ENCODE data around the gene PRMT1.

PRMT1 gene

GRCh38 chr19:49713236-49713845 is 36.3 kb downstream of the PRMT1 start:
- H3K4me2 ChIP-seq (ENCODE audit: low read length): no peak overlapping the region
- peaks cover 4% of the 10 kb centered on the region; the same call in 1 of the 2 replicates for H3K27me3 ChIP-seq (ENCODE audit: insufficient read depth, low read length)
- no peaks in the 10 kb centered on the region for H3K36me3 ChIP-seq (ENCODE audit: insufficient read depth, low read length)
- H3K27ac ChIP-seq (ENCODE audit: low read depth, low read length, poor library complexity, severe bottlenecking): no peak overlapping the region
- no peaks in the 10 kb centered on the region for H3F3A ChIP-seq (ENCODE audit: insufficient read depth, low read length)
- no peak overlapping the region for H3K9ac ChIP-seq (ENCODE audit: low read length)
- no peaks in the 10 kb centered on the region for H3K4me1 ChIP-seq (ENCODE audit: insufficient read depth, low read length, severe bottlenecking)
- H3K4me3 ChIP-seq (ENCODE audit: low read depth, low read length, poor library complexity, severe bottlenecking): no peak overlapping the region
- no peaks in the 10 kb centered on the region for H3K9me3 ChIP-seq (ENCODE audit: low read length)
- no peaks in the 10 kb centered on the region for H4K20me1 ChIP-seq (ENCODE audit: insufficient read depth, low read length)
- TF ChIP-seq EZH2 (IDR thresholded peaks at IDR 0.05; ENCODE audit: borderline replicate concordance, low read length) (no peak), CTCF (IDR thresholded peaks at IDR 0.05; ENCODE audit: low read length) (no peak)
- no peaks in the 10 kb centered on the region for H3K79me2 ChIP-seq (ENCODE audit: insufficient read depth, low read length)
- no peak overlapping the region for H2AFZ ChIP-seq (ENCODE audit: low read length)
- H3K9me2 ChIP-seq (ENCODE audit: low read depth, low read length): no peaks in the 10 kb centered on the region

DNA sequence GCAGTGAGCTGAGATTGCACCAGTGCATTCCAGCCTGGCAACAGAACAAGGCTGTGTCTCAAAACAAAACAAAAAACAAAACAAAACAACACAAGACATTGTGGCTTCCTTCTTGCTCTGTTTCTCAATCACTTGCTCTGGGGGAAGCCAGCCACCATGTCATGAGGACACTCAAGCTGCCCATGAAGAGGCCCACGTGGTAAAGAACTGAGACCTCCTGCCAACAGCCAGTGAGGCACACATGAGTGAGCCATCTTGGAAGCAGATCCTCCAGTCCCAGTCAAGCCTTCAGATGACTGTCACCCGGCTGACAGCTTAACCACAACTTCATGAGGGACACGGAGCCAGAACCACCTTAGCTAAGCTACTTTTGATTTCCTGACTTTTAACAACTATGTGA is 39.1 kb downstream of the PRMT1 start:
- Histone ChIP-seq H3K4me1 (ENCODE audit: insufficient read depth, low read length, severe bottlenecking) (no peaks in the 10 kb centered on the region), H3K4me2 (ENCODE audit: low read length) (no peak overlapping the region), H2AFZ (ENCODE audit: low read length) (0 out of 2 replicates have a peak overlapping the region, but pooled peaks have one; percentile 78), H3K9me3 (ENCODE audit: low read length) (no peaks in the 10 kb centered on the region), H3F3A (ENCODE audit: insufficient read depth, low read length) (no peaks in the 10 kb centered on the region), H3K9me2 (ENCODE audit: low read depth, low read length) (no peaks in the 10 kb centered on the region), H4K20me1 (ENCODE audit: insufficient read depth, low read length) (no peaks in the 10 kb centered on the region), H3K4me3 (ENCODE audit: low read depth, low read length, poor library complexity, severe bottlenecking) (no peak overlapping the region), H3K79me2 (ENCODE audit: insufficient read depth, low read length) (no peaks in the 10 kb centered on the region), H3K27me3 (ENCODE audit: insufficient read depth, low read length) (no peaks in the 10 kb centered on the region), H3K27ac (ENCODE audit: low read depth, low read length, poor library complexity, severe bottlenecking) (no peak overlapping the region), H3K36me3 (ENCODE audit: insufficient read depth, low read length) (no peaks in the 10 kb centered on the region), H3K9ac (ENCODE audit: low read length) (no peak overlapping the region)
- TF ChIP-seq CTCF (IDR thresholded peaks at IDR 0.05; ENCODE audit: low read length): no peak
- no peak for TF ChIP-seq EZH2 (IDR thresholded peaks at IDR 0.05; ENCODE audit: borderline replicate concordance, low read length)

- no peaks in the 10 kb centered on the region for H4K20me1 ChIP-seq (ENCODE audit: insufficient read depth, low read length)
- H2AFZ ChIP-seq (ENCODE audit: low read length): no peak overlapping the region
- no peaks in the 10 kb centered on the region for H3K79me2 ChIP-seq (ENCODE audit: insufficient read depth, low read length)
- no peaks in the 10 kb centered on the region for H3K27me3 ChIP-seq (ENCODE audit: insufficient read depth, low read length)
- no peak overlapping the region for H3K4me2 ChIP-seq (ENCODE audit: low read length)
- peaks cover 6% of the 10 kb centered on the region; the same call in 1 of the 2 replicates for H3K36me3 ChIP-seq (ENCODE audit: insufficient read depth, low read length)
- no peaks in the 10 kb centered on the region for H3F3A ChIP-seq (ENCODE audit: insufficient read depth, low read length)
- no peak overlapping the region for H3K27ac ChIP-seq (ENCODE audit: low read depth, low read length, poor library complexity, severe bottlenecking)
- H3K9me3 ChIP-seq (ENCODE audit: low read length): peaks cover 4% of the 10 kb centered on the region; the same call in 1 of the 2 replicates
- no peak overlapping the region for H3K9ac ChIP-seq (ENCODE audit: low read length)
- TF ChIP-seq EZH2 (IDR thresholded peaks at IDR 0.05; ENCODE audit: borderline replicate concordance, low read length) (no peak), CTCF (IDR thresholded peaks at IDR 0.05; ENCODE audit: low read length) (no peak)
- peak overlapping the region; percentile 73 for H3K4me3 ChIP-seq (ENCODE audit: low read depth, low read length, poor library complexity, severe bottlenecking)
- no peaks in the 10 kb centered on the region for H3K4me1 ChIP-seq (ENCODE audit: insufficient read depth, low read length, severe bottlenecking)
- H3K9me2 ChIP-seq (ENCODE audit: low read depth, low read length): no peaks in the 10 kb centered on the region
Measured at GRCh38 chr19:49718511-49718910, 41.4 kb downstream of the PRMT1 start.

Data from OCI-LY1 (cell line).